KMS-11 (cell line): Measurements from ENCODE around the gene SLCO3A1.

Experiments
- H2AFZ ChIP-seq: fragments of 200-600 bp; sonication (generic); 2 replicates; pipeline ENCODE4 v1.6.1; 2016; ENCODE audit warnings: antibody characterized with exemption, mixed run types, low read depth
- H3K27ac ChIP-seq: fragments of 200-600 bp; sonication (generic); 2 replicates; pipeline ENCODE4 v1.6.1; 2016; ENCODE audit warnings: mild to moderate bottlenecking, mixed run types
- H3K27me3 ChIP-seq: fragments of 200-600 bp; sonication (generic); 2 replicates; pipeline ENCODE4 v1.6.1; 2017; ENCODE audit warnings: mild to moderate bottlenecking, low read depth, mixed run types, moderate library complexity; ENCODE audit not compliant: insufficient read depth
- H3K36me3 ChIP-seq: fragments of 200-600 bp; sonication (generic); 2 replicates; pipeline ENCODE4 v1.6.1; 2017; ENCODE audit warnings: mild to moderate bottlenecking, mixed run types; ENCODE audit not compliant: insufficient read depth
- H3K4me1 ChIP-seq: fragments of 200-600 bp; sonication (generic); 2 replicates; pipeline ENCODE4 v1.6.1; 2016; ENCODE audit warnings: mild to moderate bottlenecking, low read depth, mixed run types; ENCODE audit not compliant: poor library complexity, severe bottlenecking
- H3K4me2 ChIP-seq: fragments of 200-600 bp; sonication (generic); 2 replicates; pipeline ENCODE4 v1.7.0; 2016; ENCODE audit warnings: mild to moderate bottlenecking, mixed run types
- H3K4me3 ChIP-seq: fragments of 200-600 bp; sonication (generic); IDR thresholded peaks from 2 replicates; pipeline ENCODE4 v1.6.1; 2017; ENCODE audit warnings: low read depth, low read length, mixed read lengths; ENCODE audit not compliant: insufficient read depth
- H3K79me2 ChIP-seq: fragments of 200-600 bp; sonication (generic); 2 replicates; pipeline ENCODE4 v1.6.1; 2016; ENCODE audit warnings: low read depth, mixed run types; ENCODE audit not compliant: insufficient read depth
- H3K9ac ChIP-seq: fragments of 200-600 bp; sonication (generic); 2 replicates; pipeline ENCODE4 v1.6.1; 2016; ENCODE audit warnings: mild to moderate bottlenecking, mixed run types
- H4K20me1 ChIP-seq: fragments of 200-600 bp; sonication (generic); 2 replicates; pipeline ENCODE4 v1.6.1; 2016; ENCODE audit warnings: mild to moderate bottlenecking, mixed run types; ENCODE audit not compliant: insufficient read depth
- TF ChIP-seq, protein P1 (sequence below): fragments of 200-600 bp; sonication (generic); conservative IDR thresholded peaks from 2 replicates; pipeline ENCODE4 v1.6.1; 2017; ENCODE audit warnings: low read depth, mild to moderate bottlenecking, antibody characterized with exemption, low read length, moderate library complexity, mixed read lengths

Gene SLCO3A1

DNA sequence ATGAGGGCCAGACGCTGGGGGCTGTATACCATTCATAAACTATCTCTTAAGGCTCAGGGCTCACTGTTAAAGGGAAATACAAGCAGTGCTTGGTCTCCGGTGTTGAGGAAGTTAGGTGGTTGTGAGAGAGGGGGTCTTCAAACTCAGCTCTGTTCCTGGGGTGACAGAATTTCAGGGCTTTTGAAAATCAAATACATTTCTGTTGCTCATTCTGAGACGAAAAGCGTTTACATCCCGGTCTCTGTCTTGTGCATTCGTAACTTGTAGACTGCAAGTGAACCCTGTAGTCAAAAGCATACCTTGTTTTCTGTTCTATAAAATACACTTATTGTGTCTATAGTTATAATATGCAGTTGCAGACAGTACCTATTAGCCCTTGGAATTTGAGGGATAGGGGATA is 1.7 kb downstream of the SLCO3A1 start:
- Histone ChIP-seq H4K20me1 (no peaks in the 10 kb centered on the region), H3K4me1 (peaks cover 48% of the 10 kb centered on the region), H3K79me2 (no peaks in the 10 kb centered on the region), H3K36me3 (no peaks in the 10 kb centered on the region), H3K27ac (no peak overlapping the region), H3K4me2 (no peak overlapping the region), H2AFZ (no peak overlapping the region), H3K4me3 (no peak overlapping the region), H3K9ac (no peak overlapping the region), H3K27me3 (peaks cover 13% of the 10 kb centered on the region; the same call in 1 of the 2 replicates)
- TF ChIP-seq, protein P1, sequence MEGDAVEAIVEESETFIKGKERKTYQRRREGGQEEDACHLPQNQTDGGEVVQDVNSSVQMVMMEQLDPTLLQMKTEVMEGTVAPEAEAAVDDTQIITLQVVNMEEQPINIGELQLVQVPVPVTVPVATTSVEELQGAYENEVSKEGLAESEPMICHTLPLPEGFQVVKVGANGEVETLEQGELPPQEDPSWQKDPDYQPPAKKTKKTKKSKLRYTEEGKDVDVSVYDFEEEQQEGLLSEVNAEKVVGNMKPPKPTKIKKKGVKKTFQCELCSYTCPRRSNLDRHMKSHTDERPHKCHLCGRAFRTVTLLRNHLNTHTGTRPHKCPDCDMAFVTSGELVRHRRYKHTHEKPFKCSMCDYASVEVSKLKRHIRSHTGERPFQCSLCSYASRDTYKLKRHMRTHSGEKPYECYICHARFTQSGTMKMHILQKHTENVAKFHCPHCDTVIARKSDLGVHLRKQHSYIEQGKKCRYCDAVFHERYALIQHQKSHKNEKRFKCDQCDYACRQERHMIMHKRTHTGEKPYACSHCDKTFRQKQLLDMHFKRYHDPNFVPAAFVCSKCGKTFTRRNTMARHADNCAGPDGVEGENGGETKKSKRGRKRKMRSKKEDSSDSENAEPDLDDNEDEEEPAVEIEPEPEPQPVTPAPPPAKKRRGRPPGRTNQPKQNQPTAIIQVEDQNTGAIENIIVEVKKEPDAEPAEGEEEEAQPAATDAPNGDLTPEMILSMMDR = no peak

DNA sequence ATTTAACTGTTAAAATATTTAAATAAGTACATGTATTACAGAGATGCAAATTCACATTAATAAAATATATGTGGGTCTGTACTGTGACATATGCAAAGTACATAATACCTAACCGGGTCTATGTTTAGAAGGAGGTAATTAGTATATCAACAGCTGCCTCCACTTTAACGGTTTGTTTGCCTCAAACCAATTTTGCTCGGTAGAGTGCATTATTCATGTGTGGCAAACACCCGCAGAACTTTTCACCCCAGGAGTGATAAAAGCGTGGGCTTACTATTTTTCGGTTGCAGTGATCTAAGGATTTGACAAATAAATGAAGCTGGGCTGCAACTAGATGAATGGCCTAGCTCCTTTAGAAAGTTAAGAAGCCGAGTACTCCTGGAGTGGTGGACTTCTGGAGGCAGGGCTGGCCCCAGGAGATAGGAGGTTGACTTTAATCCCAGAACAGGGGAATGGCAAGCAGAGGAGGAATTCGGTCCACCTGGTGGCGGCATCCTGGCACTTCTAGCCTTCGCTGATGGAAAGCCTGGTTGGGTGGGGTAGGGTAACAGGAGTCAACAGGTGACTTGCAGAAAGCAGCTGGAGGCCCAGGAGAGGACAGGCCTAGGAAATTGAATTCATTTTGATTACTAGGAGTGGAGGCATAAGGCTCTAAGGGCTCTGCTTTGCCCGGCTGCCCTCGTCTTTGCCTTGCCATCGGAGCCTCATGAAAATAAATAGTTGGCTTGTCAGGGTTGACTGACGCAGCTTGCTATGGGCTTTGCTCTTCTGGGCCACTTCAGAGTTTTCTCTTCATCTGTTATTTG is 2.4 kb downstream of the SLCO3A1 start:
- Histone ChIP-seq H3K79me2 (no peaks in the 10 kb centered on the region), H3K4me3 (no peak overlapping the region), H3K27me3 (peaks cover 13% of the 10 kb centered on the region; the same call in 1 of the 2 replicates), H3K27ac (no peak overlapping the region), H4K20me1 (no peaks in the 10 kb centered on the region), H3K36me3 (no peaks in the 10 kb centered on the region), H2AFZ (no peak overlapping the region), H3K4me2 (no peak overlapping the region), H3K9ac (no peak overlapping the region), H3K4me1 (peaks cover 48% of the 10 kb centered on the region)
- TF ChIP-seq, protein P1 = no peak

DNA sequence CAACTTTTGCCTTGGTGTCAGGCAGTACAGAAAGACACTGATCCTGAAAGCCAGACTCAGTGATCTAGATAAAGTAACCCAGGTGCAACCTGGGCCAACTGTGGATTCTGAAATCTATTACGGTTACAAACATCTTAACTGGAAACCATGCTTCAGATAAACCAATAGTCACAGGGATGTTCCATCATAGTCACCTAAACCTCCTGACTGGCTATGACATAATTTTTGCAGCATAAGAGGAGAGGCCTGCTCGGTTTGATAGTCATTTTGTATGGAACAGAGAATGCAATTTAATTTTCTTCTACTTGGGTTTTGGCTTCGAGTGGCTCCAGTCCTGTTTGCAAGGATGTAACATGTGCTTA is 3.7 kb downstream of the SLCO3A1 start:
- Histone ChIP-seq H3K36me3 (no peaks in the 10 kb centered on the region), H3K4me2 (peak overlapping the region; percentile 76; the same call in 1 of the 2 replicates), H3K9ac (no peak overlapping the region), H3K4me1 (peaks cover 41% of the 10 kb centered on the region), H3K27me3 (peaks cover 13% of the 10 kb centered on the region; the same call in 1 of the 2 replicates), H3K27ac (peak overlapping the region; percentile 34; the same call in 1 of the 2 replicates), H2AFZ (no peak overlapping the region), H3K4me3 (no peak overlapping the region), H4K20me1 (no peaks in the 10 kb centered on the region), H3K79me2 (no peaks in the 10 kb centered on the region)
- TF ChIP-seq, protein P1 = no peak

GRCh38 chr15:91857772-91858171 is 4.3 kb downstream of the SLCO3A1 start:
- Histone ChIP-seq H3K36me3 (no peaks in the 10 kb centered on the region), H2AFZ (no peak overlapping the region), H3K4me2 (peak overlapping the region; percentile 76), H4K20me1 (no peaks in the 10 kb centered on the region), H3K27me3 (peaks cover 13% of the 10 kb centered on the region; the same call in 1 of the 2 replicates), H3K27ac (peak overlapping the region; percentile 34; the same call in 1 of the 2 replicates), H3K4me3 (no peak overlapping the region), H3K79me2 (no peaks in the 10 kb centered on the region), H3K4me1 (peaks cover 39% of the 10 kb centered on the region), H3K9ac (no peak overlapping the region)
- TF ChIP-seq, protein P1 = no peak
